MV-4-11 (cell line): ENCODE measurements around the gene RIPPLY2.
A peak's percentile ranks its signal among the peaks of the same experiment; 100 is the strongest.
"Not testable (repeated sequence)": the region's sequence is repeated elsewhere in the genome, so short reads cannot be mapped to it uniquely, and the experiment has no call there.

Experiments used
- DNase-seq: peaks from one replicate; lab custom pipeline; 2025; lab: John Stamatoyannopoulos, UW

Gene RIPPLY2

GRCh38 chr6:83860359-83860755, 7.2 kb downstream of the RIPPLY2 start:
- peak; percentile 31 for DNase-seq

GRCh38 chr6:83860782-83861495, 7.8 kb downstream of the RIPPLY2 start:
- DNase-seq, result peak; percentile 40

- DNase-seq, result no peak
Measured at GRCh38 chr6:83862776-83863471, 9.8 kb downstream of the RIPPLY2 start.

- DNase-seq, result no peak
Measured at GRCh38 chr6:83867043-83867442, 13.9 kb downstream of the RIPPLY2 start.

GRCh38 chr6:83867527-83868161, 14.5 kb downstream of the RIPPLY2 start:
- peak; percentile 87 for DNase-seq

DNA sequence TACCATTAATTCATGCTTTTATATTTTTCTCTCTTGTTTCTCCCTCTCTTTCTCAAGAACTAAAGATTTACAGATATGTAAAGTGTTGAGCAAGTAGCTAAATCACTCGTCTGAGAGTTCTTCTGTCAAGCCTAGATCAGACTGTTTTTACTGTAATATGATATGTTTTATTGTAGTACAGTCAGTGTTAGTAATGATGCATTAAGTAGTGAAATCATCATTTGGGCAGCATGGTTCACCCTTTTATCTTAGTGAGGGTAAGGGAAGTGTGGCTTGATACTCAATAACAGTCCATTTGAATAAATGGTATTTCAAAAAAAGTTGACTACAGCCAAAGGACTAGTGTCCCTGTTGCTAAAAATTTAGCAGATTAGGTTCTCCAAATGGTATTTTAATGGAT, 15.5 kb downstream of the RIPPLY2 start:
- no peak for DNase-seq

DNA sequence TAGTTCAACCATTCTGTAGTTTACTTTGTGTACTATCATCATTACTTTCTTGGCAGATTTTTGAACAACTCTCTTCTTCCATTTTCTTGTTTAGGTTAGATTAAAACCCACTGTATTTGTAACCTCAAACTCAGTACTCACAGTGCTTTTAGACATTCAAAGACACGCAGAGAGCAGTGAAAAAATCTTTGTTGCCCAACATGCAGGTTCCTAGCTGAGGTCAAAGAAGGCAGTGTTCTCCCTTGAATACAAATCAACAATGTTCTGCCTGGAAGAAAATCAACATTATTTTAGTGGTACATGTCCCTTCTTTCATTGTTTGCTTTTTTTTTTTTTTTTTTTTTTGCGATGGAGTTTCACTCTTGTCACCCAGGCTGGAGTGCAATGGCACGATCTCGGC, 17.5 kb downstream of the RIPPLY2 start:
- no peak for DNase-seq

- DNase-seq, result no peak
Measured at GRCh38 chr6:83872386-83873118, 19.4 kb downstream of the RIPPLY2 start.

GRCh38 chr6:83873869-83874268, 20.7 kb downstream of the RIPPLY2 start:
- peak; percentile 50 for DNase-seq

- no peak for DNase-seq
Measured at GRCh38 chr6:83875843-83876242, 22.7 kb downstream of the RIPPLY2 start.

- no peak for DNase-seq
Measured at GRCh38 chr6:83878902-83879644, 25.9 kb downstream of the RIPPLY2 start.

GRCh38 chr6:83879746-83880145, 26.6 kb downstream of the RIPPLY2 start:
- DNase-seq, result no peak

DNA sequence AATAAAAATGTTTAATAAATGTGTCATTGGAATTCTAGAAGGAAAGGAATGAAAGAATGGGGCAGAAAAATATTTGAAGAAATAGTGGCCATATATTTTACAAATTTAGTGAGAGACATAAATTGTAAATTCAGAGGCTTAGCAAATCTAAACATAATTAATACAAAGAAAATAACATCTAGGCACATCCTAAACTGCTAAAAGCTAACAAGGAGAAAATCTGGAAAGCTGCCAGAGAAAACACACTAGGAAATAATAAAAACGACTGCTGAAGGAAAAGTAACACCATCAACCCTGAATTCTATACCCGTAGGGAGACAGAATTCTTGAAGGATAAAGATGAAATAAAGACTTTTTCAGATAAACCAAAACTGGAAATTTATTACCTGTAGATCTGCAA, 30.1 kb downstream of the RIPPLY2 start:
- no peak for DNase-seq

- peak; percentile 65 for DNase-seq
Measured at GRCh38 chr6:83884523-83884922, 31.4 kb downstream of the RIPPLY2 start.

- DNase-seq, result peak; percentile 88
Measured at GRCh38 chr6:83885984-83886383, 32.8 kb downstream of the RIPPLY2 start.

DNA sequence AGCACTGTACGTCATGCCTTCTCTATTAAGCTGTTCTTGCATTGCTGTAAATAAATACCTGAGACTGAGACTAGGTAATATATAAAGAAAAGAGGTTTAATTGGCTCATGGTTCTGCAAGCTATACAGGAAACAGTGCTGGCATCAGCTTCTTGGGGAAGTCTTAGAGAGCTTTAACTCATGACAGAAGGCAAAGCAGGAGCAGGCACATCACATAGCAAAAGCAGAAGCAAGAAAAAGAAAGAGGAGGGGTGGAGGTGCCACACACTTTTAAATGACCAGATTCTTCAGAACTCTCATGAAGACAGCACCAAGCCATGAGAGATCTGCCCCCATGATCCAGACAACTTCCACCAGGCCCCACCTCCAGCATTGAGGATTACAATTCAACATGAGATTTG, 36.5 kb downstream of the RIPPLY2 start:
- peak; percentile 27 for DNase-seq

GRCh38 chr6:83890520-83890919, 37.4 kb downstream of the RIPPLY2 start:
- no peak for DNase-seq

DNA sequence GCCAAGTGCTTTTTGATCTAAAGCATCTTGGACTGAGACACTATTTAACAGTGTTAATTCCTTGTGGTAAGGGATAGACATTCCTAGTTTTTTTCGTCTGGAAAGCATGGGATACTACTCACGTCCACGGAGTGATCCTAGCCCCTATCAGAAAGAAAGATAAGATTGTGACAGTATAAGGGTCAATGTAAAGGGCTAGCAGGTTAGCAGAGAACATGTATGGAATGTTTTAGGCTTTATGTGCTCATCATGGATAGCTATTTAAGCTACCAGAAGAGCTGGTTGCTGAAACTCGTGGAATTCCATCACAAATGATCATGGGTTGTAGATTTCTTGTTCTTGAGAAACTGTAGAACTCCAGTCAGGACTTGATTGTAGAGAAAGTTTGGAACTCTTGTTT, 38.4 kb downstream of the RIPPLY2 start:
- DNase-seq, result no peak

DNA sequence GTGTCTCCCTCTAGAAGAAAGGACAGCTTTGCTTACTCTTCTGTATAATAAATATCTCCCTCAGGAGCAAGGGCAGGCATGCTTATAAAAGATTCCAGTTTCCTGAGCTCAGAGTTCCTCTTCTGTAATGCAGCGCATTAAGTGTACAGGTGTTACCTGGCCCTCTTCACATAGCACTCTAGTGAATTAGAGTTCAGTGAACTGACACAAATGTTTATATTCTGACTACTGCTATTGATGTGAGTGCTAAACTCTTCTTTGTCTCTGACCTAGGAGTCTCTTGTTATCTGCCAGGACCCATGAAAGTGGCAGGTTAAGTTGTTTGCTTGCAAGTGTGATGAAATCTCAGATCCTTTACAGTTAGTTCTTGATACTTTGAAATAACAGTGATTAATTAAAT, 39.9 kb downstream of the RIPPLY2 start:
- DNase-seq, result no peak

DNA sequence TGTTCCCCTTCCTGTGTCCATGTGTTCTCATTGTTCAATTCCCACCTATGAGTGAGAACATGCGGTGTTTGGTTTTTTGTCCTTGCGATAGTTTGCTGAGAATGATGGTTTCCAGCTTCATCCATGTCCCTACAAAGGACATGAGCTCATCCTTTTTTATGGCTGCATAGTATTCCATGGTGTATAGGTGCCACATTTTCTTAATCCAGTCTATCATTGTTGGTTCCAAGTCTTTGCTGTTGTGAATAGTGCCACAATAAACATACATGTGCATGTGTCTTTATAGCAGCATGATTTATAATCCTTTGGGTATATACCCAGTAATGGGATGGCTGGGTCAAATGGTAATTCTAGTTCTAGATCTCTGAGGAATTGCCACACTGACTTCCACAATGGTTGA, 43.9 kb downstream of the RIPPLY2 start:
- not testable (repeated sequence) for DNase-seq

- DNase-seq, result no peak
Measured at GRCh38 chr6:83901624-83902023, 48.5 kb downstream of the RIPPLY2 start.

GRCh38 chr6:83904395-83904794, 51.2 kb downstream of the RIPPLY2 start:
- DNase-seq, result no peak
